Epithelial cell of proximal tubule (primary cell): ENCODE results near the gene KCNG2. TPM values are rescaled to one million over a fixed set of nuclear protein-coding genes. Genes with fewer than 3 reads are reported as not detected.

Experiments used
- DNase-seq: peaks from one replicate; pipeline ENCODE4 v3.0.0-alpha.2; 2011; ENCODE audit warnings: low read depth
- H3K4me3 ChIP-seq: 2 replicates; pipeline ENCODE4 v1.5.1; 2011; ENCODE audit warnings: low read depth, mild to moderate bottlenecking, low read length
- CTCF ChIP-seq: conservative IDR thresholded peaks from 2 replicates; pipeline ENCODE4 v1.5.1; 2012; ENCODE audit warnings: low read depth, mild to moderate bottlenecking, low read length
- total RNA-seq: library from RNA; depleted of rRNA; stranded (reverse); fragments of >200 nt; gene quantifications from 2 replicates; pipeline ENCODE4 v1.2.3, GENCODE V29; 2015

The KCNG2 gene
- total RNA-seq, 1 donor from 2014 or later = not detected

- no peak overlapping the region for H3K4me3 ChIP-seq
- DNase-seq = no peak
- no peak for TF ChIP-seq CTCF
Measured at GRCh38 chr18:79883461-79884293, 85.9 kb downstream of the KCNG2 start.

GRCh38 chr18:79884294-79884962, 86.7 kb downstream of the KCNG2 start:
- DNase-seq = no peak
- no peak for TF ChIP-seq CTCF
- no peak overlapping the region for H3K4me3 ChIP-seq

- no peak for DNase-seq
- TF ChIP-seq CTCF = no peak
Measured at GRCh38 chr18:79884963-79885728, 87.4 kb downstream of the KCNG2 start.

GRCh38 chr18:79887181-79888000, 89.7 kb downstream of the KCNG2 start:
- DNase-seq = no peak
- no peak for TF ChIP-seq CTCF
- no peak overlapping the region for H3K4me3 ChIP-seq

More at GRCh38 chr18:79884963-79885728, 87.4 kb downstream of the KCNG2 start:
- no peak overlapping the region for H3K4me3 ChIP-seq

- no peak for DNase-seq
- TF ChIP-seq CTCF = no peak
- H3K4me3 ChIP-seq = no peak overlapping the region
Measured at GRCh38 chr18:79888016-79888415, 90.3 kb downstream of the KCNG2 start.

- DNase-seq = no peak
- TF ChIP-seq CTCF = no peak
- H3K4me3 ChIP-seq = no peak overlapping the region
Measured at GRCh38 chr18:79889569-79889968, 91.8 kb downstream of the KCNG2 start.
